Skeletal muscle tissue (tissue), 4 donors: Measurements from ENCODE around the gene FIS1. TPM values are rescaled to one million over a fixed set of nuclear protein-coding genes. Genes with fewer than 3 reads are reported as not detected.

Experiments used
- H3K27ac ChIP-seq: one replicate; pipeline ENCODE4 v1.7.0; 2013; ENCODE audit warnings: mild to moderate bottlenecking, low read depth, low read length, inconsistent platforms
- H3K27me3 ChIP-seq, 3 donors: one replicate each; pipeline ENCODE4 v1.7.0; 2013; ENCODE audit warnings: low read length in 3 of 3; ENCODE audit not compliant: control insufficient read depth in 3 of 3, insufficient read depth in 3 of 3
- H3K36me3 ChIP-seq, 3 donors: one replicate each; pipeline ENCODE4 v1.7.0; 2013; ENCODE audit warnings: low read length in 3 of 3; ENCODE audit not compliant: control insufficient read depth in 3 of 3, insufficient read depth in 3 of 3
- H3K4me1 ChIP-seq, 3 donors: one replicate each; pipeline ENCODE4 v1.7.0; 2013; ENCODE audit warnings: low read length in 3 of 3, mild to moderate bottlenecking in 3 of 3; ENCODE audit not compliant: control insufficient read depth in 3 of 3, insufficient read depth in 3 of 3
- H3K4me3 ChIP-seq, 3 donors: one replicate each; pipeline ENCODE4 v1.7.0; 2013; ENCODE audit warnings: low read length in 3 of 3
- H3K9ac ChIP-seq, 3 donors: one replicate each; pipeline ENCODE4 v1.7.0; 2013; ENCODE audit warnings: low read length in 3 of 3, mild to moderate bottlenecking in 3 of 3, moderate library complexity in 2 of 3, low read depth in 1 of 3
- H3K9me3 ChIP-seq, 3 donors: one replicate each; pipeline ENCODE4 v1.7.0; 2013; ENCODE audit warnings: low read length in 3 of 3; ENCODE audit not compliant: control insufficient read depth in 3 of 3
- total RNA-seq: library from RNA; depleted of rRNA; stranded (reverse); fragments of >200 nt; gene quantifications from one replicate; pipeline ENCODE4 v1.2.3, GENCODE V29; 2014
- donor health status: Osteomylitis.

FIS1 gene
- total RNA-seq, 1 donor from 2014 or later, result 188 TPM

GRCh38 chr7:101218236-101219125, 26.4 kb downstream of the FIS1 start:
- H3K36me3 ChIP-seq, result peaks cover 0 to 17% (median 17%) of the 10 kb centered on the region in 3 donors
- peaks cover 26 to 34% (median 33%) of the 10 kb centered on the region in 3 donors for H3K4me1 ChIP-seq
- H3K27ac ChIP-seq, result peak overlapping the region; percentile 91
- H3K27me3 ChIP-seq, result no peaks in the 10 kb centered on the region
- peak overlapping the region; percentile 79 to 92 (median 85) for H3K9ac ChIP-seq
- no peaks in the 10 kb centered on the region for H3K9me3 ChIP-seq
- H3K4me3 ChIP-seq, result peak overlapping the region; percentile 93 to 99 (median 97)

GRCh38 chr7:101217388-101218235, 27.3 kb downstream of the FIS1 start, which contains the start of the genes PLOD3 and ZNHIT1:
Gene PLOD3, minus strand, starts transcription at chr7:101217581. Its CDS starts 307 bp downstream, at chr7:101217274.
Gene ZNHIT1, plus strand, starts transcription at chr7:101218165. Its CDS starts 31 bp downstream, at chr7:101218196.
- H3K36me3 ChIP-seq, result peaks cover 4 to 15% (median 14%) of the 10 kb centered on the region in 3 donors
- H3K9me3 ChIP-seq, result no peaks in the 10 kb centered on the region
- H3K4me3 ChIP-seq, result peak within 1 kb of the TSS; percentile 93 to 99 (median 97)
- peak within 1 kb of the TSS; percentile 91 for H3K27ac ChIP-seq
- peaks cover 26 to 34% (median 33%) of the 10 kb centered on the region in 3 donors for H3K4me1 ChIP-seq
- H3K9ac ChIP-seq, result peak within 1 kb of the TSS; percentile 79 to 92 (median 85)
- H3K27me3 ChIP-seq, result no peaks in the 10 kb centered on the region

- Histone ChIP-seq H3K4me3 (peak overlapping the region; percentile 70 to 99 (median 93)), H3K36me3 (peaks cover 8 to 17% (median 15%) of the 10 kb centered on the region in 3 donors), H3K27ac (peak overlapping the region; percentile 91), H3K9me3 (no peaks in the 10 kb centered on the region), H3K27me3 (no peaks in the 10 kb centered on the region), H3K4me1 (peaks cover 24 to 34% (median 33%) of the 10 kb centered on the region in 3 donors), H3K9ac (peak overlapping the region; percentile 67 to 92 (median 85))
Measured at GRCh38 chr7:101216860-101217387, 28.0 kb downstream of the FIS1 start.

- Histone ChIP-seq H3K9me3 (no peaks in the 10 kb centered on the region), H3K27ac (peak overlapping the region; percentile 91), H3K27me3 (no peaks in the 10 kb centered on the region), H3K4me1 (peaks cover 23 to 34% (median 33%) of the 10 kb centered on the region in 3 donors), H3K36me3 (peaks cover 11 to 17% (median 17%) of the 10 kb centered on the region in 3 donors), H3K9ac (peak overlapping the region; percentile 67 to 92 (median 85)), H3K4me3 (peak overlapping the region; percentile 70 to 99 (median 93))
Measured at GRCh38 chr7:101216001-101216859, 28.7 kb downstream of the FIS1 start.

- Histone ChIP-seq H3K9me3 (no peaks in the 10 kb centered on the region), H3K36me3 (peaks cover 27 to 31% (median 29%) of the 10 kb centered on the region in 3 donors), H3K27me3 (no peaks in the 10 kb centered on the region), H3K4me3 (no peak overlapping the region), H3K4me1 (peaks cover 9 to 14% (median 10%) of the 10 kb centered on the region in 3 donors), H3K9ac (no peak overlapping the region), H3K27ac (no peak overlapping the region)
Measured at GRCh38 chr7:101212014-101212413, 32.9 kb downstream of the FIS1 start.

- peaks cover 4 to 10% (median 5%) of the 10 kb centered on the region in 3 donors for H3K4me1 ChIP-seq
- H3K36me3 ChIP-seq, result peaks cover 28 to 31% (median 29%) of the 10 kb centered on the region in 3 donors
- H3K27me3 ChIP-seq, result no peaks in the 10 kb centered on the region
- no peak overlapping the region for H3K4me3 ChIP-seq
- no peak overlapping the region for H3K27ac ChIP-seq
- no peaks in the 10 kb centered on the region for H3K9me3 ChIP-seq
- no peak overlapping the region for H3K9ac ChIP-seq
Measured at GRCh38 chr7:101211501-101211900, 33.4 kb downstream of the FIS1 start.

GRCh38 chr7:101210143-101210542, 34.7 kb downstream of the FIS1 start:
- Histone ChIP-seq H3K4me1 (no peaks in the 10 kb centered on the region), H3K27ac (no peak overlapping the region), H3K36me3 (peaks cover 27 to 30% (median 29%) of the 10 kb centered on the region in 3 donors), H3K4me3 (no peak overlapping the region), H3K9me3 (no peaks in the 10 kb centered on the region), H3K27me3 (no peaks in the 10 kb centered on the region), H3K9ac (no peak overlapping the region)

GRCh38 chr7:101208794-101209193, 36.1 kb downstream of the FIS1 start:
- H3K36me3 ChIP-seq, result peaks cover 23 to 29% (median 26%) of the 10 kb centered on the region in 3 donors
- peaks cover 0 to under 1% (median 0%) of the 10 kb centered on the region in 3 donors for H3K27me3 ChIP-seq
- H3K9ac ChIP-seq, result no peak overlapping the region
- no peak overlapping the region for H3K4me3 ChIP-seq
- H3K27ac ChIP-seq, result no peak overlapping the region
- no peaks in the 10 kb centered on the region for H3K4me1 ChIP-seq
- H3K9me3 ChIP-seq, result no peaks in the 10 kb centered on the region

- Histone ChIP-seq H3K4me1 (no peaks in the 10 kb centered on the region), H3K9ac (no peak overlapping the region), H3K36me3 (peaks cover 21 to 25% (median 23%) of the 10 kb centered on the region in 3 donors), H3K9me3 (no peaks in the 10 kb centered on the region), H3K27ac (no peak overlapping the region), H3K27me3 (peaks cover 10 to 14% (median 11%) of the 10 kb centered on the region in 3 donors), H3K4me3 (no peak overlapping the region)
Measured at GRCh38 chr7:101207459-101207858, 37.4 kb downstream of the FIS1 start.
